Measurements from ENCODE around the gene CAB39. TPM values are rescaled to one million over a fixed set of nuclear protein-coding genes. Genes with fewer than 3 reads are reported as not detected.
A peak's percentile ranks its signal among the peaks of the same experiment; 100 is the strongest.
"Not testable (repeated sequence)": the region's sequence is repeated elsewhere in the genome, so short reads cannot be mapped to it uniquely, and the experiment has no call there.

The CAB39 gene
- total RNA-seq, 2 experiments from 2014 or later = 86.6 to 97.5 TPM

- peaks cover 87% of the 10 kb centered on the region for H3K4me1 Mint-ChIP-seq (ENCODE audit: low read depth)
- CTCF ChIA-PET = interaction anchor here (0.8 to 3.3 kb wide), 4 partner anchors 8 to 76 kb away, joined by 3 to 23 read pairs (median 8); no protein-coding TSS in a partner anchor
- peaks cover 39% of the 10 kb centered on the region for H3K36me3 Mint-ChIP-seq (ENCODE audit: low read depth)
- intact Hi-C loops (cut with micrococcal nuclease) = loop anchor here (2.0 kb wide), 1 partner anchor 73 kb away; no protein-coding TSS in a partner anchor
- DNase-seq = peak; percentile 43
- H3K4me3 Mint-ChIP-seq = peak overlapping the region; percentile 4
- peak overlapping the region; percentile 76 for H3K27ac Mint-ChIP-seq
- no peaks in the 10 kb centered on the region for H3K9me3 Mint-ChIP-seq
- H3K27me3 Mint-ChIP-seq (ENCODE audit: low read depth) = no peaks in the 10 kb centered on the region
Observed at GRCh38 chr2:230721712-230722111, 9.1 kb downstream of the CAB39 start.

GRCh38 chr2:230722207-230722885 is 9.7 kb downstream of the CAB39 start:
- Mint-ChIP-seq H3K27ac (peak overlapping the region; percentile 82), H3K4me3 (peak overlapping the region; percentile 30), H3K27me3 (ENCODE audit: low read depth) (no peaks in the 10 kb centered on the region), H3K9me3 (no peaks in the 10 kb centered on the region), H3K4me1 (ENCODE audit: low read depth) (peaks cover 83% of the 10 kb centered on the region), H3K36me3 (ENCODE audit: low read depth) (peaks cover 36% of the 10 kb centered on the region)
- intact Hi-C loops (cut with micrococcal nuclease) = loop anchor here (2.0 kb wide), 1 partner anchor 72 kb away; no protein-coding TSS in a partner anchor
- CTCF ChIA-PET = interaction anchor here (0.8 to 3.3 kb wide), 5 partner anchors 8 to 75 kb away, joined by 3 to 23 read pairs (median 4); no protein-coding TSS in a partner anchor
- DNase-seq = no peak

- H3K27me3 Mint-ChIP-seq (ENCODE audit: low read depth) = no peaks in the 10 kb centered on the region
- H3K27ac Mint-ChIP-seq = peak overlapping the region; percentile 83
- peak overlapping the region; percentile 55 for H3K4me3 Mint-ChIP-seq
- CTCF ChIA-PET = interaction anchor here (0.7 to 3.3 kb wide), 4 partner anchors 9 to 74 kb away, joined by 3 to 23 read pairs (median 8); no protein-coding TSS in a partner anchor
- peaks cover 35% of the 10 kb centered on the region for H3K36me3 Mint-ChIP-seq (ENCODE audit: low read depth)
- intact Hi-C loops (cut with micrococcal nuclease) = loop anchor here (1.0 to 2.0 kb wide), 2 partner anchors 9 to 71 kb away; no protein-coding TSS in a partner anchor
- peak; percentile 58 for DNase-seq
- H3K4me1 Mint-ChIP-seq (ENCODE audit: low read depth) = peaks cover 73% of the 10 kb centered on the region
- no peaks in the 10 kb centered on the region for H3K9me3 Mint-ChIP-seq
Observed at GRCh38 chr2:230723363-230723762, 10.7 kb downstream of the CAB39 start.

GRCh38 chr2:230724957-230725356 is 12.3 kb downstream of the CAB39 start:
- H3K27me3 Mint-ChIP-seq (ENCODE audit: low read depth); intact Hi-C loops (cut with micrococcal nuclease); H3K9me3 Mint-ChIP-seq; H3K27ac Mint-ChIP-seq; H3K4me3 Mint-ChIP-seq; CTCF ChIA-PET; DNase-seq: not testable (repeated sequence)
- Mint-ChIP-seq H3K4me1 (ENCODE audit: low read depth) (peaks cover 69% of the 10 kb centered on the region), H3K36me3 (ENCODE audit: low read depth) (peaks cover 31% of the 10 kb centered on the region)

- no peak overlapping the region for H3K4me3 Mint-ChIP-seq
- no peak for DNase-seq
- no peak overlapping the region for H3K27ac Mint-ChIP-seq
- intact Hi-C loops (cut with micrococcal nuclease) = no loop called here
- no peaks in the 10 kb centered on the region for H3K27me3 Mint-ChIP-seq (ENCODE audit: low read depth)
- CTCF ChIA-PET = interaction anchor here (0.7 to 2.3 kb wide), 6 partner anchors 13 to 78 kb away, joined by 3 to 8 read pairs (median 5); no protein-coding TSS in a partner anchor
- peaks cover 72% of the 10 kb centered on the region for H3K4me1 Mint-ChIP-seq (ENCODE audit: low read depth)
- no peaks in the 10 kb centered on the region for H3K9me3 Mint-ChIP-seq
- H3K36me3 Mint-ChIP-seq (ENCODE audit: low read depth) = peaks cover 8% of the 10 kb centered on the region
Observed at GRCh38 chr2:230731512-230731911, 18.9 kb downstream of the CAB39 start.

- Mint-ChIP-seq H3K27me3 (ENCODE audit: low read depth) (no peaks in the 10 kb centered on the region), H3K4me1 (ENCODE audit: low read depth) (peaks cover 80% of the 10 kb centered on the region), H3K36me3 (ENCODE audit: low read depth) (peaks cover 8% of the 10 kb centered on the region), H3K9me3 (no peaks in the 10 kb centered on the region), H3K27ac (no peak overlapping the region), H3K4me3 (no peak overlapping the region)
- no peak for DNase-seq
- CTCF ChIA-PET = interaction anchor here (0.6 to 3.4 kb wide), 4 partner anchors 11 to 81 kb away, joined by 3 to 12 read pairs (median 4); no protein-coding TSS in a partner anchor
- intact Hi-C loops (cut with micrococcal nuclease) = no loop called here
Observed at GRCh38 chr2:230732914-230733401, 20.3 kb downstream of the CAB39 start.

- H3K27ac Mint-ChIP-seq = no peak overlapping the region
- H3K27me3 Mint-ChIP-seq (ENCODE audit: low read depth) = no peaks in the 10 kb centered on the region
- DNase-seq = no peak
- H3K36me3 Mint-ChIP-seq (ENCODE audit: low read depth) = peaks cover 10% of the 10 kb centered on the region
- H3K9me3 Mint-ChIP-seq = no peaks in the 10 kb centered on the region
- H3K4me1 Mint-ChIP-seq (ENCODE audit: low read depth) = peaks cover 81% of the 10 kb centered on the region
- no peak overlapping the region for H3K4me3 Mint-ChIP-seq
- intact Hi-C loops (cut with micrococcal nuclease) = no loop called here
- CTCF ChIA-PET = interaction anchor here (3.4 kb wide), 1 partner anchor 64 kb away, joined by 12 read pairs; no protein-coding TSS in a partner anchor
Observed at GRCh38 chr2:230734247-230735175, 21.9 kb downstream of the CAB39 start.

GRCh38 chr2:230735884-230736283 is 23.2 kb downstream of the CAB39 start:
- CTCF ChIA-PET = interaction anchor here (1.0 to 3.4 kb wide), 2 partner anchors 58 to 63 kb away, joined by 3 to 12 read pairs; no protein-coding TSS in a partner anchor
- peaks cover 18% of the 10 kb centered on the region for H3K36me3 Mint-ChIP-seq (ENCODE audit: low read depth)

GRCh38 chr2:230737300-230737699 is 24.7 kb downstream of the CAB39 start:
- H3K27me3 Mint-ChIP-seq (ENCODE audit: low read depth) = no peaks in the 10 kb centered on the region
- no peak overlapping the region for H3K4me3 Mint-ChIP-seq
- intact Hi-C loops (cut with micrococcal nuclease) = no loop called here
- H3K36me3 Mint-ChIP-seq (ENCODE audit: low read depth) = peaks cover 20% of the 10 kb centered on the region
- CTCF ChIA-PET = interaction anchor here (0.7 kb wide), 1 partner anchor 25 kb away, joined by 5 read pairs; no protein-coding TSS in a partner anchor
- peaks cover 68% of the 10 kb centered on the region for H3K4me1 Mint-ChIP-seq (ENCODE audit: low read depth)
- no peaks in the 10 kb centered on the region for H3K9me3 Mint-ChIP-seq
- DNase-seq = no peak
- H3K27ac Mint-ChIP-seq = no peak overlapping the region

More at GRCh38 chr2:230735884-230736283, 23.2 kb downstream of the CAB39 start:
- no peaks in the 10 kb centered on the region for H3K27me3 Mint-ChIP-seq (ENCODE audit: low read depth)
- H3K4me1 Mint-ChIP-seq (ENCODE audit: low read depth) = peaks cover 81% of the 10 kb centered on the region
- no peak for DNase-seq
- H3K4me3 Mint-ChIP-seq = no peak overlapping the region
- no peaks in the 10 kb centered on the region for H3K9me3 Mint-ChIP-seq
- intact Hi-C loops (cut with micrococcal nuclease) = loop anchor here (1.0 kb wide), 1 partner anchor 58 kb away; no protein-coding TSS in a partner anchor
- peak overlapping the region; percentile 17 for H3K27ac Mint-ChIP-seq

GRCh38 chr2:230737791-230738226 is 25.2 kb downstream of the CAB39 start:
- CTCF ChIA-PET = interaction anchor here (0.7 kb wide), 1 partner anchor 26 kb away, joined by 5 read pairs; no protein-coding TSS in a partner anchor
- H3K27me3 Mint-ChIP-seq (ENCODE audit: low read depth) = no peaks in the 10 kb centered on the region
- intact Hi-C loops (cut with micrococcal nuclease) = no loop called here
- H3K36me3 Mint-ChIP-seq (ENCODE audit: low read depth) = peaks cover 20% of the 10 kb centered on the region
- H3K9me3 Mint-ChIP-seq = no peaks in the 10 kb centered on the region
- no peak overlapping the region for H3K4me3 Mint-ChIP-seq
- H3K27ac Mint-ChIP-seq = peak overlapping the region; percentile 65
- no peak for DNase-seq
- H3K4me1 Mint-ChIP-seq (ENCODE audit: low read depth) = peaks cover 67% of the 10 kb centered on the region

GRCh38 chr2:230738391-230738811 is 25.8 kb downstream of the CAB39 start:
- Mint-ChIP-seq H3K9me3 (no peaks in the 10 kb centered on the region), H3K36me3 (ENCODE audit: low read depth) (peaks cover 20% of the 10 kb centered on the region), H3K27ac (no peak overlapping the region), H3K4me3 (no peak overlapping the region), H3K27me3 (ENCODE audit: low read depth) (no peaks in the 10 kb centered on the region), H3K4me1 (ENCODE audit: low read depth) (peaks cover 65% of the 10 kb centered on the region)
- no peak for DNase-seq
- CTCF ChIA-PET = no interaction called here
- intact Hi-C loops (cut with micrococcal nuclease) = no loop called here
